Hematopoietic multipotent progenitor cell treated with erythropoietin and hydrocortisone succinate and interleukin-3 and kit ligand, for 4 days (in vitro differentiated cells): ENCODE data around the gene PTCHD1.
A peak's percentile ranks its signal among the peaks of the same experiment; 100 is the strongest.

Experiments
- DNase-seq: peaks from one replicate; pipeline ENCODE4 v3.0.0-alpha.2; 2015

The PTCHD1 gene

DNA sequence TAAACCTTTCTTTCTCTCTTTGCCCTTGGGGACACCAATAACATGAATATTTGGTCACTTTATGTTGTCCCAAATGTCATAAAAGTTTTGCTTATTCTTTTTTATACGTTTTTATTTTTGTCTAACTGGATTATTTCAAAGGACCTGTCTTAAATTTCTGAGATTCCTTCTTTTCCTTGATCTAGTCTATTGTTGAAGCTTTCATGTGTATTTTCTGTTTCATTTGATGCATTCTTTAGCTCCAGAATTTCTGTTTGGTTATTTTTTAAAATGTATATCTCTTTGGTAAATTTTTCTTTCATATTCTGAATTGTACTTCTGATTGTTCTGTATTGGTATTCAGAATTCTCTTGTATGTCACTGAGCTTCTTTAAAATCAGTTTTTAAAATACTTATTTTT, 88.3 kb downstream of the PTCHD1 start:
- no peak for DNase-seq

DNA sequence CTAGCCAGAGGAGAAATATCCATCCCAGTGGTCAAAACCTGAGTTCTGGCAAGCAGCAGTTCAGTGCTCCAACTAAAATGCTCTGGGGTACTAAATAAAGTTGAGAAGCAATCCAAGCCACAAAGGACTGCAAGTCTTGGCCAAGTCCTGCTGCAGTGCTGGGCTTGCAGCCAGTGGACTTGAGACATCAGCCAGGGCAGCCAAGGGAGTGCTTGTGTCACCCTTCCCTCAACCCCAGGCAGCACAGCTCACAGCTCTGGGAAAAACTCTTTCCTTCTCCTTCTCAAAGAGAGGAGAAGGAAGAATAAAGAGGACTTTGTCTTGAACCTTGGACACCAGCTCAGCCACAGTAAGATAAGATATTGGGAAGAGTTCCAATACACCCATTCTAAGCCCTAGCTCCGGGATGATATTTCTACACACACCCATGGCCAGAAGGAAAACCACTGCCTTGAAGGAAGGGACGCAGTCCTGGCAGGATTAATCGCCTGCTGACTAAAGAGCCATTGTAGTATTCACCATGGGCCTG, 99.8 kb downstream of the PTCHD1 start:
- no peak for DNase-seq

DNA sequence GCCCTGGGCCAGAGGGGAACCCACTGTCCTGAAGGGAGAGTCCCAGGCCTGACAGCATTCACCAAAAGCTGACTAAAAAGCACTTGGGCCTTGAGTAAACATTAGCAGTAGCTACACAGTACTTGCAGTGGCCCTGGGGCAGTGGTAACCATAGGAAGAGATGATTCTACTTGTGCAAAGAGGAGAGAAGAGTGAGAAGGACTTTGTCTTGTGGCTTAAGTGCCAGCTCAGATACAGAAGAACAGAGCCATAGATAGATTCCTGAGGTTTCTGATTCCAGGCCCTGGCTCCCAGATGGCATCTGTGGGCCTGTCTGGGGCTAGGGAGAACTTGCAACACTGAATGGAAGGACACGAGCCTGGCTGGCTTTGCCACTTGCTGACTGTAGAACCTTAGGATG, 100.5 kb downstream of the PTCHD1 start:
- DNase-seq, result no peak

DNA sequence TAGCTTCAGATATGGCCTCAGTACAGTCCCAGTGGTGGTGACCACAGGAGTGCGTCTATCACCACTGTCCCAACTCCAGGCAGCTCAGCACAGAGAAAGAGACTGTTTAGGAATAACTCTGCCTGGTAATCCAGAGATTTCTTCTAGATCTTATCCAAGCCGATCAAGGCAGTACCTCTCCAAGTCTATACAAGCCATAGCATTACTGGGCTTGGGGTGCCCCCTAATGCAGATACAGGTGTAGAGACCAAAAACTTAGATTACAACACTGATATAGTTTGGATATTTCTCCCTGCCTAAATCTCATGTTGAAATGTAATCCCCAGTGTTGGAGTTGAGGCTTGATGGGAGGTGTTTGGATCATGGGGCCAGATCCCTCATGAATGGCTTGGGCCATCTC, 100.9 kb downstream of the PTCHD1 start:
- peak; percentile 0 for DNase-seq

DNA sequence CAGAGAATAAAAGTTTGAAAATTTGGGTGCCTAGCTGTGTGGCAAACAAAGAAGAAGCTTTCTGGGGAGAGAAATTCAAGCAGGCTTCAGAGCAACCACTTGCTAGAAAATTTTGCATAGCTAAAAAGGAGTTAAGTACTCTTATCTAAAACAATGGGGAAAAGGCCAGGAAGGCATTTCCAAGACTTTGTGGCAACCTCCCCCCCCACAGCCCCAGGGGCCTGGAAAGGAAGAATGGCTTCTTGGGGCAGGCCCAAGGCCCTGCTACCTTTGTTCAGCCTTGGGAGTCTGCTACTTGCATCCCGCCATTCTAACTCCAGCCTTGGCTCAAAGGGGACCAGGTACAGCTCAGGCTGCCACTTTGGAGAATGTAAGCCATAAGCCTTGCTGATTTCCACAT, 102.2 kb downstream of the PTCHD1 start:
- DNase-seq, result no peak

DNA sequence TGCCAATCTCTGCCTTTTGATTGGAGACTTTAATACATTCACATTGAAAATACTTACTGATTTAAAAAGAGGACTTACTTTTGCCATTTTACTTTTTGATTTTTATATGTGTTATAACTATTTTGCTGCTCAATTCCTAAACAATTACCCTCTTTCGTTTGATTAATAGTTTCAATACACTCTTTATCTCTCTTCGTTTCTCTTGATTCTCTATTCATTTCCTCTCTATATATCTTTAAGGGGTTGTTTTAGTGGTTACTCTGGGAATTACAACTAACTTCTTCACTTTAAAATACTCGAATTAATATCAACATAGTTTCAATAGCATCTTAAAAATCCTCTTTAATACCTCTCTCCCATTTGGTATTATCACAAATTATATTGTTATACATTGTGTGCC, 116.6 kb downstream of the PTCHD1 start:
- peak; percentile 0 for DNase-seq
